ENCODE data around the gene GPRC5C.

The GPRC5C gene

DNA sequence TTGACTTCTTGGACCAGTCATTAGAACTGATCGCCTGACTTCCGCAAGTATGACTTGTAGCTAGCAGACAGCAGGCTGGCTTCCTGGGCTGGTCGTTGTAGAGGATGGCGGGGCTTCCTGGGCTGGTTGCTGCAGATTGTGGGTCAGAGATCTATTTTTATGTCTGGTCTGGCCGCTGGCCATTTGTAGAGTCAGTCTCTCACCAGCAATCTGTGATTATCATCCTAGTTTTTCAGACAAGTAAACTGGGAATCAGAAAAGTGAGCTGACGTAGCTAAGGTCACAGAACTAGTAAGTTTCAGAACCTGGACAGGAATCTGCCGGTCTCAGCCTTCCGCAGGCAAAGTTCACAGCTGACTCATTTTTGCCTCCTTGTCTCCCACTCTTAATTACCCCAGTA is 45.5 kb upstream of the GPRC5C start:
- H3K4me3 ChIP-seq (replicated peaks; ENCODE audit: insufficient read depth, low read length): no peak overlapping the region
- no peak overlapping the region for H3K27ac ChIP-seq (replicated peaks)
- H3K27me3 ChIP-seq (ENCODE audit: insufficient read depth, poor library complexity, severe bottlenecking): no peaks in the 10 kb centered on the region
- TF ChIP-seq, protein P1, sequence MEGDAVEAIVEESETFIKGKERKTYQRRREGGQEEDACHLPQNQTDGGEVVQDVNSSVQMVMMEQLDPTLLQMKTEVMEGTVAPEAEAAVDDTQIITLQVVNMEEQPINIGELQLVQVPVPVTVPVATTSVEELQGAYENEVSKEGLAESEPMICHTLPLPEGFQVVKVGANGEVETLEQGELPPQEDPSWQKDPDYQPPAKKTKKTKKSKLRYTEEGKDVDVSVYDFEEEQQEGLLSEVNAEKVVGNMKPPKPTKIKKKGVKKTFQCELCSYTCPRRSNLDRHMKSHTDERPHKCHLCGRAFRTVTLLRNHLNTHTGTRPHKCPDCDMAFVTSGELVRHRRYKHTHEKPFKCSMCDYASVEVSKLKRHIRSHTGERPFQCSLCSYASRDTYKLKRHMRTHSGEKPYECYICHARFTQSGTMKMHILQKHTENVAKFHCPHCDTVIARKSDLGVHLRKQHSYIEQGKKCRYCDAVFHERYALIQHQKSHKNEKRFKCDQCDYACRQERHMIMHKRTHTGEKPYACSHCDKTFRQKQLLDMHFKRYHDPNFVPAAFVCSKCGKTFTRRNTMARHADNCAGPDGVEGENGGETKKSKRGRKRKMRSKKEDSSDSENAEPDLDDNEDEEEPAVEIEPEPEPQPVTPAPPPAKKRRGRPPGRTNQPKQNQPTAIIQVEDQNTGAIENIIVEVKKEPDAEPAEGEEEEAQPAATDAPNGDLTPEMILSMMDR (IDR thresholded peaks at IDR 0.05; ENCODE audit: insufficient read depth, low read length): no peak
- no peak for TF ChIP-seq SPI1 (IDR thresholded peaks at IDR 0.05; ENCODE audit: borderline replicate concordance, low read depth)
- TF ChIP-seq POLR2AphosphoS5 (IDR thresholded peaks at IDR 0.05; ENCODE audit: low read depth): no peak
- TF ChIP-seq, protein P2, sequence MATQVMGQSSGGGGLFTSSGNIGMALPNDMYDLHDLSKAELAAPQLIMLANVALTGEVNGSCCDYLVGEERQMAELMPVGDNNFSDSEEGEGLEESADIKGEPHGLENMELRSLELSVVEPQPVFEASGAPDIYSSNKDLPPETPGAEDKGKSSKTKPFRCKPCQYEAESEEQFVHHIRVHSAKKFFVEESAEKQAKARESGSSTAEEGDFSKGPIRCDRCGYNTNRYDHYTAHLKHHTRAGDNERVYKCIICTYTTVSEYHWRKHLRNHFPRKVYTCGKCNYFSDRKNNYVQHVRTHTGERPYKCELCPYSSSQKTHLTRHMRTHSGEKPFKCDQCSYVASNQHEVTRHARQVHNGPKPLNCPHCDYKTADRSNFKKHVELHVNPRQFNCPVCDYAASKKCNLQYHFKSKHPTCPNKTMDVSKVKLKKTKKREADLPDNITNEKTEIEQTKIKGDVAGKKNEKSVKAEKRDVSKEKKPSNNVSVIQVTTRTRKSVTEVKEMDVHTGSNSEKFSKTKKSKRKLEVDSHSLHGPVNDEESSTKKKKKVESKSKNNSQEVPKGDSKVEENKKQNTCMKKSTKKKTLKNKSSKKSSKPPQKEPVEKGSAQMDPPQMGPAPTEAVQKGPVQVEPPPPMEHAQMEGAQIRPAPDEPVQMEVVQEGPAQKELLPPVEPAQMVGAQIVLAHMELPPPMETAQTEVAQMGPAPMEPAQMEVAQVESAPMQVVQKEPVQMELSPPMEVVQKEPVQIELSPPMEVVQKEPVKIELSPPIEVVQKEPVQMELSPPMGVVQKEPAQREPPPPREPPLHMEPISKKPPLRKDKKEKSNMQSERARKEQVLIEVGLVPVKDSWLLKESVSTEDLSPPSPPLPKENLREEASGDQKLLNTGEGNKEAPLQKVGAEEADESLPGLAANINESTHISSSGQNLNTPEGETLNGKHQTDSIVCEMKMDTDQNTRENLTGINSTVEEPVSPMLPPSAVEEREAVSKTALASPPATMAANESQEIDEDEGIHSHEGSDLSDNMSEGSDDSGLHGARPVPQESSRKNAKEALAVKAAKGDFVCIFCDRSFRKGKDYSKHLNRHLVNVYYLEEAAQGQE (IDR thresholded peaks at IDR 0.05; ENCODE audit: insufficient replicate concordance, low read depth): no peak
- no peak for TF ChIP-seq GABPA (IDR thresholded peaks at IDR 0.05; ENCODE audit: low read depth)
- DNase-seq (ENCODE audit: low read depth in 1 of 2, low spot score in 1 of 2): no peak

DNA sequence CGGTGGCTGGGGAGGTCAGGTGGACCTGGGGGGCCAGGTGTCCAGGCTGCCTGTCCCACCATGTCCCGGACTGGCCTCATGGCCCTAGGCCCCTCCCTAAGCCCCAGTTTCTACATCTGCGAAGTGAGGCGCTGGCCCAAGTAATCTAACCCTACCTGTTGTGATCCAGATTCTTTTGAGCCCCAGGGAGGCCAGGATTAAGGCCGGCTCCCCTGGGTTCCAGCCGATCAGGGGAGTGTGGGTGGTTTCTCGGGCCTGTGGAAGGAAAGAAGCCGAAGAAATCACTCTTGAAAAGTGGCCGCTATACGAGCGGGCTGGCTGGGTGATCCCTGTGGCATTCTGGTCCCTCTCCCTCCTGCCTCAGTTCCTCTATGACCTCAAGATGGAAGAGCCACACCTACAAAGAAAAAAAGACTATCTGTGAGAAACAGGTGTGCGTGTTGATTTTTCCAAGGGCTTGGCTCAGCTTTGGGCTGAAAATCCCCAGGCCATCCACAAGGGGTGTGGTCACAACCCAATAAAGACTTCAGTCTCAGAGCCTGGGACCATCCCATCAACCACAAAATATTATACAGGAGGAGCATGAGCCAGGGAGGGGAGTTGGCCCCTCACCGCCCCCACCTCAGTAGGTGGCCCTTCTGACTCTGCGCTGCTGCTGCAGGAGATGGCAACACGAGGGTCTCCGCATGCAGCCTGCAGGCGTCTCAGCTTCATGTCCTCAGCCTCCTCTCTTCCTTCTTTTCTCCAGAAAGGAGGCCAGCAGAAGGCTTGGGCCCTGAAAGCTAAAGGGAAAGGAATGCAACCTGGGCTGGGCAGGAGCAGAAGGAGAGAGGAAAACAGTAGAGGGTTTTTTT is 44.3 kb upstream of the GPRC5C start:
- DNase-seq (ENCODE audit: low read depth in 1 of 2, low spot score in 1 of 2): no peak
- Histone ChIP-seq H3K27me3 (ENCODE audit: insufficient read depth, poor library complexity, severe bottlenecking) (no peaks in the 10 kb centered on the region), H3K4me3 (replicated peaks; ENCODE audit: insufficient read depth, low read length) (no peak overlapping the region), H3K27ac (replicated peaks) (no peak overlapping the region)
- no peak for TF ChIP-seq SPI1 (IDR thresholded peaks at IDR 0.05; ENCODE audit: borderline replicate concordance, low read depth)
- TF ChIP-seq, protein P1 (IDR thresholded peaks at IDR 0.05; ENCODE audit: insufficient read depth, low read length): no peak
- no peak for TF ChIP-seq GABPA (IDR thresholded peaks at IDR 0.05; ENCODE audit: low read depth)
- TF ChIP-seq POLR2AphosphoS5 (IDR thresholded peaks at IDR 0.05; ENCODE audit: low read depth): no peak
- TF ChIP-seq, protein P2 (IDR thresholded peaks at IDR 0.05; ENCODE audit: insufficient replicate concordance, low read depth): no peak

DNA sequence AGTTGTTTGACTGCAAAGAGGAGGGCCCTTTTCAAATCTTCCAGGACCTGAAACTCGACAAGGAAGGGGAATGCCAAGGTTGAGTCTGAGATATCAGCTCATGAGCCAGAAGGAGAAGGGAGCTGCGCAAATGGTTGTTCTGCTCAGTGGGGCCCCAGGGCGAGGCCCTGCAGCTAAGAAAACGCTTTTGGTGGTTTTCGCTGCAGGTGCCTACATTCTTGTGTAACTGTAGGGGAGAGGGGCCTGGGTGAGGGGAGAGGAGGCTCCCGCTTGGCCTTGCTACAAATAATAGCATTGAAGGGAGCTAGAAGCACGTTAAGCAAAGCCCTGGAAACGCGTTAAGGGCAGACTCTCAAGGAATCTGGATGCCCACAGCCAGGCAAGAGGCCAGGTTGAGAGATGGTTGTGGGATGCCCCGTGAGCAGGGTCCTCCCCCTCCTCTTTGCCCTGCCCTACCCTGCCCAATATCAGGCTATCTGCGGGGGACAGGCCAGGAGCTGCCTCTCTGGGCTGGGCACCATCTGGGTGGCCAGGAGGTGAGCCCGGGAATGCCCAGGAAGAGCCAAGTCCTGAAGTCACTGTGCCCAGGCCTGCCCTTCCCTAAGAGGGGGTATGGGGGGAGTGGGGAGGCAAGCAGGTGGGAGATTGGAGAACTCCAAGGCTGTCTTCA is 42.7 kb upstream of the GPRC5C start:
- DNase-seq (ENCODE audit: low read depth in 1 of 2, low spot score in 1 of 2): peak in 1 of 2 experiments; percentile 82
- TF ChIP-seq, protein P1 (IDR thresholded peaks at IDR 0.05; ENCODE audit: insufficient read depth, low read length): no peak
- TF ChIP-seq POLR2AphosphoS5 (IDR thresholded peaks at IDR 0.05; ENCODE audit: low read depth): peak; percentile 52; the same call in 1 of the 2 replicates
- no peaks in the 10 kb centered on the region for H3K27me3 ChIP-seq (ENCODE audit: insufficient read depth, poor library complexity, severe bottlenecking)

More for the DNA sequence above, 42.7 kb upstream of the GPRC5C start:
- Histone ChIP-seq H3K4me3 (replicated peaks; ENCODE audit: insufficient read depth, low read length) (no peak overlapping the region), H3K27ac (replicated peaks) (peak overlapping the region; percentile 73)
